Endometrial microvascular endothelial cells (primary cell): Measurements from ENCODE around the gene CACNA1C. TPM values are rescaled to one million over a fixed set of nuclear protein-coding genes. Genes with fewer than 3 reads are reported as not detected.

ENCODE experiments used
- in situ Hi-C: cut with HindIII; loops from 2 replicates; pipeline ENCODE4 v1.10.0; 2017; ENCODE audit warnings: low sequenced_read_pairs, low pct_unique_long_range_greater_than_20kb; ENCODE audit errors: inconsistent ontology term
- total RNA-seq: library from RNA; depleted of rRNA; stranded (reverse); fragments of >200 nt; gene quantifications from one replicate; pipeline ENCODE4 v1.2.3, GENCODE V29; 2015; ENCODE audit errors: inconsistent ontology term

The CACNA1C gene
- total RNA-seq, 1 donor from 2014 or later, result not detected

GRCh38 chr12:2376908-2377657 is 324.3 kb downstream of the CACNA1C start:
- in situ Hi-C loops, result no loop called here

- in situ Hi-C loops, result no loop called here
These were observed 326.1 kb downstream of the CACNA1C start for GRCh38 chr12:2378835-2379330.

GRCh38 chr12:2380946-2381345 is 328.2 kb downstream of the CACNA1C start:
- in situ Hi-C loops, result no loop called here

- in situ Hi-C loops, result no loop called here
These were observed 329.8 kb downstream of the CACNA1C start for GRCh38 chr12:2382370-2383155.

GRCh38 chr12:2383325-2384028 is 330.7 kb downstream of the CACNA1C start:
- in situ Hi-C loops, result no loop called here

GRCh38 chr12:2384029-2384386 is 331.2 kb downstream of the CACNA1C start:
- in situ Hi-C loops, result no loop called here

- in situ Hi-C loops, result no loop called here
These were observed 332.0 kb downstream of the CACNA1C start for GRCh38 chr12:2384533-2385351.

GRCh38 chr12:2385529-2385928 is 332.7 kb downstream of the CACNA1C start:
- in situ Hi-C loops, result no loop called here

- in situ Hi-C loops, result no loop called here
These were observed 333.8 kb downstream of the CACNA1C start for GRCh38 chr12:2386566-2386965.

GRCh38 chr12:2387103-2387834 is 334.5 kb downstream of the CACNA1C start:
- in situ Hi-C loops, result no loop called here

- in situ Hi-C loops, result no loop called here
These were observed 336.4 kb downstream of the CACNA1C start for GRCh38 chr12:2389079-2389790.

GRCh38 chr12:2390133-2390532 is 337.3 kb downstream of the CACNA1C start:
- in situ Hi-C loops, result no loop called here

GRCh38 chr12:2390850-2391390 is 338.1 kb downstream of the CACNA1C start:
- in situ Hi-C loops, result no loop called here

- in situ Hi-C loops, result no loop called here
These were observed 339.0 kb downstream of the CACNA1C start for GRCh38 chr12:2391740-2392331.

- in situ Hi-C loops, result no loop called here
These were observed 340.2 kb downstream of the CACNA1C start for GRCh38 chr12:2393016-2393415.

GRCh38 chr12:2393996-2394395 is 341.2 kb downstream of the CACNA1C start:
- in situ Hi-C loops, result no loop called here
